Stimulated activated memory B cell treated with anti-CD40 and anti-IgM and Interleukin-4, amounts not matched to agents 10 μg/mL and 1 μg/mL and 100 μg/mL, for 72 hours (primary cell): ENCODE measurements around the gene LYZL6.
A peak's percentile ranks its signal among the peaks of the same experiment; 100 is the strongest.

ENCODE experiments used
- ATAC-seq: fragments of 150-1000 bp; cut with Tn5 transposase; 2 replicates; pipeline ENCODE4 v1.10.0; 2021
- H3K27ac Mint-ChIP-seq: one replicate; pipeline ENCODE4 v1.8.0; 2022; ENCODE audit warnings: mild to moderate bottlenecking, mixed read lengths
- H3K27me3 Mint-ChIP-seq: one replicate; pipeline ENCODE4 v1.8.0; 2022; ENCODE audit warnings: mixed read lengths
- H3K36me3 Mint-ChIP-seq: one replicate; pipeline ENCODE4 v1.8.0; 2022; ENCODE audit warnings: mixed read lengths
- H3K4me1 Mint-ChIP-seq: one replicate; pipeline ENCODE4 v1.8.0; 2022; ENCODE audit warnings: mixed read lengths
- H3K4me3 Mint-ChIP-seq: one replicate; pipeline ENCODE4 v1.8.0; 2022; ENCODE audit warnings: mild to moderate bottlenecking, moderate library complexity, mixed read lengths
- H3K9me3 Mint-ChIP-seq: one replicate; pipeline ENCODE4 v1.8.0; 2022; ENCODE audit warnings: mixed read lengths

LYZL6 gene, protein sequence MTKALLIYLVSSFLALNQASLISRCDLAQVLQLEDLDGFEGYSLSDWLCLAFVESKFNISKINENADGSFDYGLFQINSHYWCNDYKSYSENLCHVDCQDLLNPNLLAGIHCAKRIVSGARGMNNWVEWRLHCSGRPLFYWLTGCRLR

GRCh38 chr17:35943537-35943936 is at the start of gene LYZL6:
Gene LYZL6 (minus strand): TSS chr17:35943713. CDS start chr17:35939356, 4,357 bp downstream.
- no peaks in the 10 kb centered on the region for H3K9me3 Mint-ChIP-seq
- H3K36me3 Mint-ChIP-seq = no peaks in the 10 kb centered on the region
- no peak within 1 kb of the TSS for H3K4me3 Mint-ChIP-seq
- no peak within 1 kb of the TSS for H3K27ac Mint-ChIP-seq
- ATAC-seq = no peak
- H3K27me3 Mint-ChIP-seq = no peaks in the 10 kb centered on the region
- H3K4me1 Mint-ChIP-seq = no peaks in the 10 kb centered on the region

DNA sequence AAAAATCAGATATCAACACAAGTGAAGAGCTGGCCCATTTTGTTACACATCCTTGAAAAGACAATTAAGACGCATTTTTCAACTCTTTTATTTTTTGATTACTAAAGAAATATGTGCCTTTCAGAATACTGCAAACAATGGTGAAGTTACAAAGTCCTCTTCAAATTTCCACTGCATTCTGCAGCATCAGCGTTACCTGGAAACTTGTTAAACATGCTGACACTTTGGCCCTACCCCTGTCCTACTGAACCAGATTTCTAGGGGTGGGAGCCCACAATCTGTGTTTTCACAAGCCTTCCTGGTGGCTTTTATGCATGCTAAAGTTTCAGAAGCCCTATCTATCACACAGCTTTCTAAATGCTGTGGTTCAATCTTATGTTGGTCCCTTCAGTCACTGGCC is 47.6 kb upstream of the LYZL6 start:
- peaks cover 6% of the 10 kb centered on the region for H3K9me3 Mint-ChIP-seq
- H3K27ac Mint-ChIP-seq = no peak overlapping the region
- no peak for ATAC-seq
- H3K27me3 Mint-ChIP-seq = peaks cover 7% of the 10 kb centered on the region
- peaks cover 12% of the 10 kb centered on the region for H3K4me1 Mint-ChIP-seq
- no peak overlapping the region for H3K4me3 Mint-ChIP-seq
- H3K36me3 Mint-ChIP-seq = peaks cover 5% of the 10 kb centered on the region

- Mint-ChIP-seq H3K4me1 (no peaks in the 10 kb centered on the region), H3K4me3 (no peak overlapping the region), H3K9me3 (peaks cover 6% of the 10 kb centered on the region), H3K27me3 (peaks cover 16% of the 10 kb centered on the region), H3K36me3 (peaks cover 5% of the 10 kb centered on the region), H3K27ac (no peak overlapping the region)
- no peak for ATAC-seq
Observed at GRCh38 chr17:35988164-35988563, 44.7 kb upstream of the LYZL6 start.

GRCh38 chr17:35986643-35987042 is 43.1 kb upstream of the LYZL6 start, which contains the start of gene CCL14:
Gene CCL14 (minus strand): TSS chr17:35986729. CDS start chr17:35986649, 80 bp downstream.
- Mint-ChIP-seq H3K4me3 (no peak within 1 kb of the TSS), H3K27me3 (peaks cover 16% of the 10 kb centered on the region), H3K9me3 (peaks cover 6% of the 10 kb centered on the region), H3K36me3 (peaks cover 5% of the 10 kb centered on the region), H3K27ac (no peak within 1 kb of the TSS), H3K4me1 (no peaks in the 10 kb centered on the region)
- ATAC-seq = no peak

DNA sequence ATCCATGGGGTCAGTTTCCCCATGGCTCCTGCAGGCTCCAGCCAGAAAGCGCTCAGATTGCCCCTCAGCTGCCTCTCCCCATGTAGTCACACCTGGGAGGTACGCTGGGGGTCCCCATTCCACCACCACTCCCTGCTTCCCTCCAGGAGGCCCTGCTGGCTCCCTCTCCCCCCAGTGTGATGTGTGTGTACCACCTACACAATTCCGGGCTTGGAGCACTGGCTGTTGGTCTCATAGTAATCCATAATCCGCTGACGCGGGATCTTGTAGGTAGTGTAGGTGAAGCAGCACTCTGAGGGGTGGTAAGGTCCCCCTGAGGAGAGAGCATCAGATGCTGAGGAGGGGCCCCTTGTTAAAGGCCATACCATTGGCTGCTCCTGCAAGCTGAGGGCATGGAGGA is 40.6 kb upstream of the LYZL6 start:
- Mint-ChIP-seq H3K4me3 (no peak overlapping the region), H3K27me3 (peaks cover 20% of the 10 kb centered on the region), H3K36me3 (peaks cover 5% of the 10 kb centered on the region), H3K27ac (peak overlapping the region; percentile 35), H3K4me1 (no peaks in the 10 kb centered on the region), H3K9me3 (peaks cover 3% of the 10 kb centered on the region)
- ATAC-seq = no peak

DNA sequence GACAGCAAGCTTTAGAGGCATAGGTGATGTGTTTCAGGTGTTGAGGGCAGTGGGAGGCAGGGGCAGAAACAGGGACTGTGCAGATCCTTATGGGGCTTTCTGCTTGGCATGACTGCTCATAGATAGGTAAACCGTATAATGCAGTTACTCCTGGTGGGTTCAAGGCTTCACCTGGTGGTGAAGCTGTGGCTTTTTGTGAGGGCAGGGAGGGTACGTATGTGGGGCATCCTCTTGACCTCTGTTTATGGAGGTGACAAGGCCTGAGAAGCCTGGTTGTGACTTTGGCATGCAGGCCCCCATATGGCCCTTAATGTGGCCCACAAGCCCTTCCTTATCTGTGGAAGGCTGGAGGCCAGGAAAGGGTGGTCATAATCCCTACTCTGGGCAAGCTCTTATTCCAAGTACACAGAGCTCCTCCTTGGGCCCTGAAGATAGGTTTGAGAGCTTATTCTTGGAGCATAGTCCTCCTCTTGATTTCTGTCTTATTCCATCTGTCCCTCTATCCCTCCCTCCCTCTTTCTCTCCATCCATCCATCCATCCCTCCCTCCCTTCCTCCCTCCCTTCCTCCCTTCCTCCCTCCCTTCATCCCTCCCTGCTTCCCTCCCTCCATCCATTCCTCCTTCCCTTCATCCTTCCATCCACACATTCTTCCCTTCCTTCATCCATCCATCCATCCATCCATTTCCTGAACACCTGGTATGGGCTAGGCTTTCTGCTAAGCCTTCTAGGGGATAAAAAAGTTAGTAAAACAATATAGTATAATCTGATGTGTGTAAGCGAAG is 39.1 kb upstream of the LYZL6 start:
- H3K9me3 Mint-ChIP-seq = no peaks in the 10 kb centered on the region
- H3K27ac Mint-ChIP-seq = no peak overlapping the region
- peaks cover 34% of the 10 kb centered on the region for H3K27me3 Mint-ChIP-seq
- no peak overlapping the region for H3K4me3 Mint-ChIP-seq
- H3K4me1 Mint-ChIP-seq = peaks cover 8% of the 10 kb centered on the region
- no peak for ATAC-seq
- no peaks in the 10 kb centered on the region for H3K36me3 Mint-ChIP-seq

DNA sequence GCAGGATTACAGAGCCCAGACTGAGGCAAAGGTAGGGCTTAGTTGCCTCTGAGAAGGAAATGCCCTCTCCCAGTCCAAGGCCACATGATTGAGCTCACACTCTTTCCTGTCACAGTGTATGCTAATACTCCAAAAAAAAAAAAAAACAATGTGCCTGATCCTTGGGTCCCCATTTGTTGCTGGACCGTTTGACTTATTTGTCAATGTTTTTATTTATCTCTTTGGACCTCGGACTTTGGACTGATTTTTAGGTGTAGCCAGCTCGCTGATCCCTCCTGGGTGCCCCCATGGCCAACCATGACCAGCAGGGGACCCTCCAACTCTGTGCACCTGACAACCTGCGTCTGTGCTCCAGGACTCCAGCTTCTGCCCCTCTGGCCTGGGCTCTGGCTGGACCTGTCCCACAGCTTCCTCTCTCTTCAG is 38.4 kb upstream of the LYZL6 start:
- H3K4me3 Mint-ChIP-seq = no peak overlapping the region
- peaks cover 13% of the 10 kb centered on the region for H3K4me1 Mint-ChIP-seq
- H3K9me3 Mint-ChIP-seq = no peaks in the 10 kb centered on the region
- no peak for ATAC-seq
- no peak overlapping the region for H3K27ac Mint-ChIP-seq
- peaks cover 36% of the 10 kb centered on the region for H3K27me3 Mint-ChIP-seq
- H3K36me3 Mint-ChIP-seq = no peaks in the 10 kb centered on the region

GRCh38 chr17:35981246-35981645 is 37.7 kb upstream of the LYZL6 start, which contains the start of gene CCL16:
Gene CCL16 (minus strand): TSS chr17:35981497. CDS start chr17:35981420, 77 bp downstream.
- no peaks in the 10 kb centered on the region for H3K36me3 Mint-ChIP-seq
- H3K27me3 Mint-ChIP-seq = peaks cover 37% of the 10 kb centered on the region
- no peak for ATAC-seq
- H3K9me3 Mint-ChIP-seq = no peaks in the 10 kb centered on the region
- H3K4me3 Mint-ChIP-seq = no peak within 1 kb of the TSS
- H3K27ac Mint-ChIP-seq = no peak within 1 kb of the TSS
- peaks cover 20% of the 10 kb centered on the region for H3K4me1 Mint-ChIP-seq

GRCh38 chr17:35978346-35978745 is 34.8 kb upstream of the LYZL6 start:
- Mint-ChIP-seq H3K4me1 (peaks cover 22% of the 10 kb centered on the region), H3K27me3 (peaks cover 26% of the 10 kb centered on the region)

DNA sequence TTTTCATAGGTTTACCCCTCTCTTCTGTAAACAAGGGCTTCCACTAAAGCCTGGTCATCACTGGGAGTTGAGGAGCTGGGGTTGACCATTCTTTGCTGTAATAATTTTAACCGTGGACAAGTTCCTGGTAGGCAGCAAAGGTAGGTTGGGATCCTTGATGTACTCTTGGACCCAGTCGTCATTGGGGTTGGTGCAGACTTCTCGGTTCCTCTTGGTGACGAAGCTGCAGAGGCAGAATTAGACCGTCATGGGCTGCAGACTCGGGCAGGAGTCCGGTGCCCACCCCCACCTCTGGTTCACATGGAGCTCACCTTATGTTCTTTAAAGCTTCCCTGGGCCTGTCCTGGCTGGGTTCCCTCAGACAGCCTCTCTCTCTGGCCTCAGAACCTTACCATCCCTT is 34.0 kb upstream of the LYZL6 start:
- peaks cover 26% of the 10 kb centered on the region for H3K27me3 Mint-ChIP-seq
- H3K27ac Mint-ChIP-seq = peak overlapping the region; percentile 38
- no peaks in the 10 kb centered on the region for H3K9me3 Mint-ChIP-seq
- H3K4me1 Mint-ChIP-seq = peaks cover 22% of the 10 kb centered on the region
- peak; percentile 83 for ATAC-seq
- H3K36me3 Mint-ChIP-seq = no peaks in the 10 kb centered on the region
- H3K4me3 Mint-ChIP-seq = no peak overlapping the region

More at GRCh38 chr17:35978346-35978745, 34.8 kb upstream of the LYZL6 start:
- no peaks in the 10 kb centered on the region for H3K36me3 Mint-ChIP-seq
- no peak overlapping the region for H3K4me3 Mint-ChIP-seq
- peak overlapping the region; percentile 38 for H3K27ac Mint-ChIP-seq
- ATAC-seq = no peak
- H3K9me3 Mint-ChIP-seq = no peaks in the 10 kb centered on the region

GRCh38 chr17:35973333-35974260 is 30.1 kb upstream of the LYZL6 start:
- peaks cover 22% of the 10 kb centered on the region for H3K4me1 Mint-ChIP-seq
- no peak overlapping the region for H3K27ac Mint-ChIP-seq
- H3K36me3 Mint-ChIP-seq = no peaks in the 10 kb centered on the region
- no peak for ATAC-seq
- no peak overlapping the region for H3K4me3 Mint-ChIP-seq
- H3K9me3 Mint-ChIP-seq = no peaks in the 10 kb centered on the region
- peaks cover 17% of the 10 kb centered on the region for H3K27me3 Mint-ChIP-seq

DNA sequence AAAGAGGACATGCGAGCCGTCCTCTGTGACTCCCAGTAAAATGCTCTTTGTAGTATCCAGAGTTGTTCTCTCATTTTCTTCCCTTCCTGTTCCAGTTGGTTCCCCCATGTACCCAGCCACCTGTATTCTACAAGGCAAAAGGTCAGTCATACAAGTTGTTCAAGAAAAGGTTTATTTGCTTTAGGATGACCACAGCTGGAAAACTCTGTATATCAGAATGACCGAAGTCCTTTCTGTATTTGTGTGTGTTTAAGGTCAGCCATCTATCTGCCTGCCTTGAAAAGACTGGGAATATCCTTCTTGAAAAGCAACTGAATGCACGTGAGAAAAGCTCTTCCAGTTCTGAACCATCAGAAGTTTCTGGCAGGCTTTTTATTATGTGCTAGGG is 29.4 kb upstream of the LYZL6 start:
- no peak for ATAC-seq
- no peak overlapping the region for H3K4me3 Mint-ChIP-seq
- no peaks in the 10 kb centered on the region for H3K36me3 Mint-ChIP-seq
- peaks cover 11% of the 10 kb centered on the region for H3K27me3 Mint-ChIP-seq
- peaks cover 17% of the 10 kb centered on the region for H3K4me1 Mint-ChIP-seq
- H3K27ac Mint-ChIP-seq = no peak overlapping the region
- H3K9me3 Mint-ChIP-seq = no peaks in the 10 kb centered on the region

DNA sequence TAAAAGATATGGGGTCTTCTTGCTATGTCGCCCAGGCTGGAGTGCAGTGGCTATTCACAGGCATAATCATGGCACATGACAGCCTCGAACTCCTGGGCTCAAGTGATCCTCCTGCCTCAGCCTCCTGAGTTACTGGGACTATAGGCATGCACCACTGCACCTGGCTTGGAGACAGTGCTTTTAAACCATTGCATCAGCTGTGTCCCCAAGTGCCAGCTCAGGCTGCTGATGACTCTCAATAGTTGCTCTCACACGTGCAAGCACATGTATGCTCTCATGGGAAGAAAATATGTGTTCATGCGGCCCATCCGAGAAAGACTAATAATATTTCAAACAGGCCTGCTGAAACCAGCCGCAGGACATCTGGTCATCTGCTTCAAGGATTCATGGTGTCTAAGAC is 29.0 kb upstream of the LYZL6 start:
- H3K36me3 Mint-ChIP-seq = no peaks in the 10 kb centered on the region
- H3K4me3 Mint-ChIP-seq = no peak overlapping the region
- H3K27ac Mint-ChIP-seq = no peak overlapping the region
- H3K4me1 Mint-ChIP-seq = peaks cover 13% of the 10 kb centered on the region
- no peak for ATAC-seq
- H3K27me3 Mint-ChIP-seq = peaks cover 9% of the 10 kb centered on the region
- H3K9me3 Mint-ChIP-seq = no peaks in the 10 kb centered on the region

DNA sequence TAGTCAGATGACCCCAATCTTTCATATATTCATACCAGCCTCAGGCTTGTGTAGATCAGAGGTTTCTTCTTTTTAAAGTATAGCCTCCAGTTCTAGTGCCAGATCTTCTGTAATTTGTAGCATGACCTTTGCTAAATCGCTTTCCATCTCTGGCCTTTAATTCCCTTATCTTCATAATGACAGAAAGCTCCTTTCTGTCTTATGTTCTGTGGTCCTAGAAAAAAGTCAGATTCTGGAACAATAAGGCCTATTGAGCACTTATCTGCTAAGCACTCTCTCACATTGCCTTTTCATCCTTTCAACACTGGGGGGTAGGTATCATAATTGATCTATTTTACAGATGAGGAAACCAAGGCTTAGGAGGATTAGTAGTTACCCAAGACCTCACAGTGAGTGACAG is 28.6 kb upstream of the LYZL6 start:
- no peaks in the 10 kb centered on the region for H3K36me3 Mint-ChIP-seq
- no peaks in the 10 kb centered on the region for H3K9me3 Mint-ChIP-seq
- H3K4me3 Mint-ChIP-seq = no peak overlapping the region
- no peak overlapping the region for H3K27ac Mint-ChIP-seq
- peaks cover 8% of the 10 kb centered on the region for H3K27me3 Mint-ChIP-seq
- no peak for ATAC-seq
- peaks cover 11% of the 10 kb centered on the region for H3K4me1 Mint-ChIP-seq
